Stimulated activated CD8-positive, alpha-beta memory T cell treated with anti-CD3 and anti-CD28 coated beads, Interleukin-4, amount 100 ng/mL, for 48 hours (primary cell): ENCODE results near the gene GSTT2.
"Not testable (repeated sequence)": the region's sequence is repeated elsewhere in the genome, so short reads cannot be mapped to it uniquely, and the experiment has no call there.

Experiments
- DNase-seq: peaks from one replicate; pipeline ENCODE4 v3.0.0-alpha.2; 2020

GSTT2 gene

DNA sequence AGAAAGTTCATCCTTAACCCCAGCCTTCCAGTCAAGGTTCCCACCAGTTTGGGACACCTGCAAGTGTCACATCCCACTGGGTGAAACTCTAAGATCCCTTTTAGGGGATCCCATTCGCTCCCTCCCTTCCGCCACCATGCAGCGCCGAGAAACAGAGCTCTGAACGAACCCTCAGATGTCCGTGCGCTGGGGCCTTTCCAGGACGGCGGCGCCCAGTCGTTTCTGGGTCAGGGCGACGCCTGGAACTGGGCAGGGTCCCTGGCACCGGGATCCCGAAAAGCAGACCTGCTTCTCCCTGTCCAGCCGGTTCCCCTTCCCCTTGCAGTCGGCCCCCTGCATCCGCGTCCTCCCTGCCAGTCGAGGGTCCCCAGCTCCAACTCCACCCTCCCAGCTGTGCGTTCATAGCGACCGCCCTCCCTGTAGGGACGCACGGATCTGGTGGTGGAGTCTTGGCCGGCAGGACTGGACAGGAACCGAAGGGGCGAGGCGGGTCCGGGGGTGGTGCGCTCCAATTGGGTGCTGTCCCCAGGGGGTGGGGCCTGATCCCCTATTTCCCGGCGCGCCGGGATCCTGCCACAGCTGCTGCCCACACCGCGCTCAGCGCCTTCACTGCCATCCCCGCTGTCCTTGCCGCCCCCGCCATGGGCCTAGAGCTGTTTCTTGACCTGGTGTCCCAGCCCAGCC is at the start of gene GSTT2:
GSTT2 (plus strand) TSS at position 578 of the 684 bp plus-strand sequence.
- DNase-seq = not testable (repeated sequence)

DNA sequence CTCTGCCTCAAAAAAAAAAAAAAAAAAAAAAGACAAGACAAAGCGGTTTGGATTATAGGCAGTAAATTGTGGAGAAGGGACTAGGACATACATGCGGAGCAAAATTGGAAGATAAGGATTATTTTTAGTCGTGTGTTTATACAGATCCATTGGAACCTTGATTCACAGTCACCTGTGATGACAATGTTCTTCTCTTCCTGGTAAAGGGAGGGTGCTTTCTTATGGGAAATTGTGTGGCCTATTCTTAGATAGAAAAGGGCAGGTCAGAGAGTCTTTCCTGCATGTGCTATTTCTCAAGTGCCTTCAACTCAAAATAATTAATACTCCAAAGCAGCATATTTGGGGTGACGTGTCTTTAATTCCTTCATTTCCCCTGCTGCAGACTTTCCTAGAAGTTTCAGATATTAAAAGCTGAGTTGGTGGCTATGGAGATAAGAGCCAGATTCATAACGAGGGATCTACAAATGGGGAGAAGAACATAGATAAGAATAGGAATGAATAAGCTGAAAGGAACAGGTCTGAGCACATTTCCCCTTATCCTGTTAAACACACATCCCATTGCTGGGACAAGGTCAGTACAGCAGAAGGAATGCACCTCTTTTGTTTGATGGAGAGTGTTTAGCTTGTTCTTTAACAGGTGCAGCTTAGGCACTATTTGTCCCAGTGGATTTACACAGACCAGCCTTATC is 41.5 kb upstream of the GSTT2 start:
- no peak for DNase-seq

GRCh38 chr22:23939017-23939357 is 40.9 kb upstream of the GSTT2 start:
- DNase-seq = no peak

- not testable (repeated sequence) for DNase-seq
Measured at GRCh38 chr22:23940166-23940565, 39.8 kb upstream of the GSTT2 start.

- not testable (repeated sequence) for DNase-seq
Measured at GRCh38 chr22:23947391-23947790, 32.5 kb upstream of the GSTT2 start.

- not testable (repeated sequence) for DNase-seq
Measured at GRCh38 chr22:23949764-23950163, 30.2 kb upstream of the GSTT2 start.

- not testable (repeated sequence) for DNase-seq
Measured at GRCh38 chr22:23951383-23951782, 28.6 kb upstream of the GSTT2 start.

- not testable (repeated sequence) for DNase-seq
Measured at GRCh38 chr22:23952794-23953405, 27.0 kb upstream of the GSTT2 start.

DNA sequence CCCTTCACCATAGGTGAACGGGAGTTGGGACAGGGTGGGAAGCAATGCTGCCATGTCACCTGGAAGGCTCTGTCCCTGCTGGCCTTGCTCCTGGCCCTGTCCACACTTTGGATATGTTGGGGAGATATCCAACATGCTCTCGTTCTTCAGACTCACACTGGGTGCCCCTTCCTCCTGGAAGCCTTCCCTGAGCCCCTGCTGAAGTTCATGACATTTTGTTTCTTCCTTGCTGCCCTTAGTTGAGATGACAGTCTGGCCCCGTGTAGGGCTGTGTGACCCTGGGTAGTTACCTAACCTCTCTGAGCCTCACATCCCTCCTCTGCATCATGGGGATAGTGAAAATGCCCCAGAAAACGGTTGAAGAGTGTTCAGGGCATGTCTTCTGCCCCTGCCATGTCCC is 26.4 kb upstream of the GSTT2 start:
- DNase-seq = not testable (repeated sequence)

GRCh38 chr22:23954193-23954990 is 25.5 kb upstream of the GSTT2 start:
- DNase-seq = not testable (repeated sequence)

GRCh38 chr22:23954991-23955305 is 25.0 kb upstream of the GSTT2 start:
- DNase-seq = not testable (repeated sequence)

- DNase-seq = not testable (repeated sequence)
Measured at GRCh38 chr22:23955886-23956285, 24.0 kb upstream of the GSTT2 start.

DNA sequence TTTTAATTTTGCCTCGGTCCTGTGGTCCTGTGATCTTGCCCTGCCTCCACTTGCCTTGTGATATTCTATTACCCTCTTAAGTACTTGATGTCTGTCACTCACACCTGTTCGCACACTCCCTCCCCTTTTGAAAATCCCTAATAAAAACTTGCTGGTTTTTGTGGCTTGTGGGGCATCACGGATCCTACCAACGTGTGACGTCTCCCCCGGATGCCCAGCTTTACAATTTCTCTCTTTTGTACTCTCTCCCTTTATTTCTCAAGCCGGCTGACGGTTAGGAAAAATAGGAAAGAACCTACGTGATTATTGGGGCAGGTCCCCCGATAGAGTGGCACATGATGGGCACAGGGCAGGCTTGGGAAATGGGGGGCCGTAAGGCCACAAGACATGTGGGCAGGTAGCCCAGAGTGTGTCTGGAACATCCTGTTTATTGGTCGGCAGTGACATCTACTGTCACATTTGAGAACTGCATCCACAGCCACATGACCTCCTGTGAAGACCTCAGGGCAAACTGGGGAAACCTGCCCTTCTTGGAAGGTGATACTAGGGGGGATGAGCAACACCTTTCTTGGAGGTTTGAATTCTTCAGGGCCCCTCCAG is 23.5 kb upstream of the GSTT2 start:
- DNase-seq = peak; percentile 93

GRCh38 chr22:23961084-23961771 is 18.7 kb upstream of the GSTT2 start, which contains the start of gene GSTT2B:
GSTT2B (minus strand) TSS chr22:23961195; CDS start chr22:23961131, 64 bp downstream.
- DNase-seq = not testable (repeated sequence)

DNA sequence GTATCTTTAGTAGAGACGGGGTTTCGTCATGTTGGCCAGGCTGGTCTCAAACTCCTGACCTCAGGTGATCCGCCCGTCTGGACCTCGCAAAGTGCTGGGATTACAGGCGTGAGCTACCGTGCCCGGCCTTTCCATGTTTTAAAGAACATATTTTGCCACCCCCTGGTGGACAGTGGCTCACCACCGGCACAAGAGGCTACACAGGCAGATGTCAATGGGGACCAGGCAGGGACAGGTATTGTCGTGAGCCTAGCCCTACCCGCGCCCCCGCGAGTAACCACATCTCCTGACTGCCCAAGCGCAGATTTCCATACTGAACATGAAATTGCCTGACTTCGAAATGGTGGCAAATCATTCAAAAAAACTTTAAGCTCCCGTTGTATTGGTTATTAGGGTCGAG is 13.8 kb upstream of the GSTT2 start:
- DNase-seq = not testable (repeated sequence)

- DNase-seq = not testable (repeated sequence)
Measured at GRCh38 chr22:23966568-23966967, 13.4 kb upstream of the GSTT2 start, which contains the start of gene DDTL. DDTL (plus strand) TSS chr22:23966888; CDS start chr22:23966915, 27 bp downstream.

DNA sequence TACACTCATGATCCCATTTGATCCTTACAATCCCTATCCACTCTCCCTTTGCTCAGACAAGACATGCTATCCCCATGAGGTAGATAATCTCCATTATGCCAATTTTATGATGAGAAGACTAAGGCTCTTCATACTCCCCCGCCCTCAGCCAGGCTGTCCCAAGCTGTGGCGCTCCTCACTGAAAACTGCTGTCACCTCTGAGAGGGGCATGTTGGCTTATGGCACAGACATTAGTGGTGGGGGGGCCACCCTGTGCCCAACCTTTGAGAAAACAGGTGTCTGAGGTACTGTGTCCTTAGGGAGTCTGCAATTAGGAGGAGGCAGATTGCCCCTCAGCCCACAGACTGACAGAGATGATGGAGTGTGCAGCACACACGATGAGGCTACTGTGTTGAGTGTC is 10.9 kb upstream of the GSTT2 start:
- no peak for DNase-seq

GRCh38 chr22:23970201-23970641 is 9.7 kb upstream of the GSTT2 start:
- no peak for DNase-seq

- no peak for DNase-seq
Measured at GRCh38 chr22:23970816-23971486, 9.0 kb upstream of the GSTT2 start.

- not testable (repeated sequence) for DNase-seq
Measured at GRCh38 chr22:23971927-23972326, 8.0 kb upstream of the GSTT2 start.

GRCh38 chr22:23974345-23974744 is 5.6 kb upstream of the GSTT2 start, which contains the start of gene DDT:
DDT (minus strand) TSS chr22:23974441; CDS start chr22:23974414, 27 bp downstream.
- not testable (repeated sequence) for DNase-seq
